OCI-LY7 (cell line): ENCODE data around the gene DHRS7. TPM values are rescaled to one million over a fixed set of nuclear protein-coding genes. Genes with fewer than 3 reads are reported as not detected.

Source experiments
- BruUV-seq: library from RNA; stranded (reverse); fragments of 400-500 nt; replicated peaks from 2 replicates; lab custom pipeline; 2021; lab: Mats Ljungman, UMichigan
- CTCF ChIA-PET: fragments of 300-600 bp; sonication (Branson Sonifier 250); formaldehyde crosslinking; loops from one replicate; lab custom pipeline; 2022; ENCODE audit warnings: antibody characterized with exemption; ENCODE audit not compliant: unreplicated experiment; lab: Charles Lee
- POLR2A ChIA-PET: fragments of 300-600 bp; sonication (Branson Sonifier 250); formaldehyde crosslinking; loops from one replicate; lab custom pipeline; 2022; ENCODE audit warnings: antibody characterized with exemption; lab: Charles Lee
- DNase-seq: peaks from one replicate; pipeline ENCODE4 v3.0.0-alpha.2; 2015; ENCODE audit warnings: low spot score
- H2AFZ ChIP-seq: fragments of 200-600 bp; sonication (generic), shearing (Covaris generic); 2 replicates; pipeline ENCODE4 v1.6.1; 2014; ENCODE audit warnings: mild to moderate bottlenecking, antibody characterized with exemption, low read length, moderate library complexity
- H3K27ac ChIP-seq: fragments of 200-600 bp; sonication (generic); 2 replicates; pipeline ENCODE4 v1.5.1; 2014; ENCODE audit warnings: mixed run types, low read depth, mild to moderate bottlenecking, moderate library complexity, low read length, inconsistent platforms; ENCODE audit not compliant: poor library complexity, severe bottlenecking
- H3K36me3 ChIP-seq: fragments of 200-600 bp; sonication (generic); 2 replicates; pipeline ENCODE4 v1.6.1; 2014; ENCODE audit warnings: mild to moderate bottlenecking, antibody characterized with exemption, low read length, moderate library complexity, mixed read lengths; ENCODE audit not compliant: insufficient read depth
- H3K4me1 ChIP-seq: fragments of 200-600 bp; sonication (generic); 2 replicates; pipeline ENCODE4 v1.5.1; 2014; ENCODE audit warnings: mild to moderate bottlenecking, low read length; ENCODE audit not compliant: insufficient read depth, poor library complexity, severe bottlenecking
- H3K4me2 ChIP-seq: fragments of 200-600 bp; sonication (generic); 2 replicates; pipeline ENCODE4 v1.6.1; 2014; ENCODE audit warnings: mild to moderate bottlenecking, low read length
- H3K4me3 ChIP-seq: fragments of 200-600 bp; sonication (generic); 2 replicates; pipeline ENCODE4 v1.5.1; 2014; ENCODE audit warnings: mild to moderate bottlenecking, low read depth, low read length; ENCODE audit not compliant: poor library complexity, severe bottlenecking
- H3K79me2 ChIP-seq: fragments of 200-600 bp; sonication (generic); 2 replicates; pipeline ENCODE4 v1.6.1; 2016; ENCODE audit warnings: low read depth, mild to moderate bottlenecking, low read length, moderate library complexity, mixed read lengths; ENCODE audit not compliant: insufficient read depth
- H3K9me2 ChIP-seq: fragments of 200-600 bp; sonication (generic); 2 replicates; pipeline ENCODE4 v1.6.1; 2016; ENCODE audit warnings: mild to moderate bottlenecking, low read length, mixed read lengths; ENCODE audit not compliant: insufficient read depth
- H3K9me3 ChIP-seq: fragments of 200-600 bp; sonication (generic); 2 replicates; pipeline ENCODE4 v1.6.1; 2014; ENCODE audit warnings: mild to moderate bottlenecking, mixed run types, low read length, mixed read lengths
- H4K20me1 ChIP-seq: fragments of 200-600 bp; sonication (generic); 2 replicates; pipeline ENCODE4 v1.6.1; 2014; ENCODE audit warnings: mild to moderate bottlenecking, antibody characterized with exemption, low read length, moderate library complexity, mixed read lengths; ENCODE audit not compliant: insufficient read depth
- EZH2phosphoT487 ChIP-seq: fragments of 200-600 bp; sonication (generic); IDR thresholded peaks from 2 replicates; pipeline ENCODE4 v1.6.1; 2018; ENCODE audit warnings: low read depth, borderline replicate concordance, mild to moderate bottlenecking, mixed run types, antibody characterized with exemption, low read length, moderate library complexity, mixed read lengths
- intact Hi-C: fragments of 100-400 bp; cut with micrococcal nuclease; formaldehyde crosslinking; loops from one replicate; pipeline ENCODE4 v1.10.0; 2022; ENCODE audit not compliant: unreplicated experiment
- total RNA-seq, 2 experiments: library from RNA; depleted of rRNA in 1 of 2; stranded (reverse); fragments of >200 nt in 1 of 2; shearing (Covaris generic) in 1 of 2; gene quantifications; 2 replicates each; pipeline ENCODE4 v1.2.3, GENCODE V29; 2014 to 2022
- TF ChIP-seq, protein P1 (sequence below): fragments of 200-600 bp; sonication (generic); conservative IDR thresholded peaks from 2 replicates; pipeline ENCODE4 v1.5.1; 2014; ENCODE audit warnings: mild to moderate bottlenecking, antibody characterized with exemption, low read length, moderate library complexity, mixed read lengths

DHRS7 gene
- total RNA-seq, 2 experiments from 2014 or later, result 31.1 to 32.7 TPM

DNA sequence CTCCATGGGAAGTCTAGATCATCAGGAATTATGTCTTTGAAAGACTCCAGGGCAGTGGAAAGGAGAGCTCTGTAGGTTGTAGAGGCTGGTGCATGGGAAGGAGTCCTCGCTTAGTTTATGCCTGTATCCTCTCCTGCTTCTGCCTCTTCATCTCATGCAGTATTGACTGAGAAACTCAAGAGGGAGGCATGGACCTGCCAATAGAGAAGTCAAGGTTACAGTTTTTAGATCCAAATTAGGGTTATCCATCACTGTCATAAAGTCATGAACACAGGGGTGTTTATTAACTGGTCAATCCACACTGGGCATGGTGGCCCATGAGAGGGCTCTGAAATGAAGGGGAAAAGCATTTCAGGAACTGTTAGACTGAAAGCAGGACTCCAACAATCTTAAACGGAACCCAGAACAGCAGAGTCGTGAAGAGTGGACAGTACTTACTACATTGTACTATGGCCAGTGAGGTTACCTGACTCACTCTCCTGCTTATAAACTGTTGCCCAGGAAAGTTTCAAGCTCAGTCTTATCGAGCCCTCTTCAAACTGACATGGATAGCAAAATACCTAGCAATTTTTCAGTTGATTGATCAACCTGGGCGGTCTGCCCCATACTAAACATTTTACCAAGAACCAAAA lies 30.1 kb upstream of the DHRS7 start:
- Histone ChIP-seq H3K9me2 (no peaks in the 10 kb centered on the region), H3K36me3 (peaks cover 6% of the 10 kb centered on the region; the same call in 1 of the 2 replicates), H4K20me1 (no peaks in the 10 kb centered on the region), H3K9me3 (peaks cover 19% of the 10 kb centered on the region), H3K4me2 (no peak overlapping the region), H3K4me3 (no peak overlapping the region), H2AFZ (peak overlapping the region; percentile 69; the same call in 1 of the 2 replicates), H3K4me1 (peaks cover 24% of the 10 kb centered on the region), H3K79me2 (no peaks in the 10 kb centered on the region), H3K27ac (no peak overlapping the region)
- TF ChIP-seq EZH2phosphoT487, result no peak
- TF ChIP-seq, protein P1, sequence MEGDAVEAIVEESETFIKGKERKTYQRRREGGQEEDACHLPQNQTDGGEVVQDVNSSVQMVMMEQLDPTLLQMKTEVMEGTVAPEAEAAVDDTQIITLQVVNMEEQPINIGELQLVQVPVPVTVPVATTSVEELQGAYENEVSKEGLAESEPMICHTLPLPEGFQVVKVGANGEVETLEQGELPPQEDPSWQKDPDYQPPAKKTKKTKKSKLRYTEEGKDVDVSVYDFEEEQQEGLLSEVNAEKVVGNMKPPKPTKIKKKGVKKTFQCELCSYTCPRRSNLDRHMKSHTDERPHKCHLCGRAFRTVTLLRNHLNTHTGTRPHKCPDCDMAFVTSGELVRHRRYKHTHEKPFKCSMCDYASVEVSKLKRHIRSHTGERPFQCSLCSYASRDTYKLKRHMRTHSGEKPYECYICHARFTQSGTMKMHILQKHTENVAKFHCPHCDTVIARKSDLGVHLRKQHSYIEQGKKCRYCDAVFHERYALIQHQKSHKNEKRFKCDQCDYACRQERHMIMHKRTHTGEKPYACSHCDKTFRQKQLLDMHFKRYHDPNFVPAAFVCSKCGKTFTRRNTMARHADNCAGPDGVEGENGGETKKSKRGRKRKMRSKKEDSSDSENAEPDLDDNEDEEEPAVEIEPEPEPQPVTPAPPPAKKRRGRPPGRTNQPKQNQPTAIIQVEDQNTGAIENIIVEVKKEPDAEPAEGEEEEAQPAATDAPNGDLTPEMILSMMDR, result peak; percentile 78
- peak; percentile 67 for DNase-seq
- intact Hi-C loops, result loop anchor here (10.0 kb wide), 1 partner anchor 1060 kb away; no protein-coding TSS in a partner anchor
- BruUV-seq, result no TSS peak
- CTCF ChIA-PET, result interaction anchor here (1.3 kb wide), 1 partner anchor 156 kb away, joined by 3 read pairs; no protein-coding TSS in a partner anchor
- POLR2A ChIA-PET, result interaction anchor here (0.7 to 1.7 kb wide), 7 partner anchors 9 to 133 kb away, joined by 3 to 12 read pairs (median 3); partner anchors contain the start of gene PPM1A

- POLR2A ChIA-PET, result interaction anchor here (0.6 to 5.2 kb wide), 16 partner anchors 10 to 1312 kb away, joined by 3 to 24 read pairs (median 4); partner anchors contain the start of genes DHRS7 and PPM1A
Measured at GRCh38 chr14:60189923-60190840, 25.0 kb upstream of the DHRS7 start.

More at GRCh38 chr14:60189923-60190840, 25.0 kb upstream of the DHRS7 start:
- Histone ChIP-seq H3K79me2 (no peaks in the 10 kb centered on the region), H3K4me3 (no peak overlapping the region), H3K9me3 (no peaks in the 10 kb centered on the region), H3K4me2 (peak overlapping the region; percentile 11), H4K20me1 (no peaks in the 10 kb centered on the region), H3K4me1 (peaks cover 25% of the 10 kb centered on the region), H2AFZ (peak overlapping the region; percentile 81), H3K27ac (no peak overlapping the region), H3K36me3 (no peaks in the 10 kb centered on the region), H3K9me2 (no peaks in the 10 kb centered on the region)
- BruUV-seq, result no TSS peak
- no peak for TF ChIP-seq EZH2phosphoT487
- TF ChIP-seq, protein P1, result no peak
- intact Hi-C loops, result loop anchor here (10.0 kb wide), 2 partner anchors 705 to 1065 kb away; partner anchors contain the start of genes JKAMP and L3HYPDH
- no peak for DNase-seq
- CTCF ChIA-PET, result interaction anchor here (1.0 kb wide), 1 partner anchor 137 kb away, joined by 3 read pairs; no protein-coding TSS in a partner anchor
